GM18511 (cell line): ENCODE results near the gene PLET1.

Source experiments
- ATAC-seq: cut with Tn5 transposase; IDR thresholded peaks from one replicate; pipeline ENCODE4 v1.9.1; 2021; ENCODE audit warnings: mild to moderate bottlenecking, moderate library complexity; ENCODE audit not compliant: unreplicated experiment

PLET1 gene

GRCh38 chr11:112260490-112260889 lies at the start of gene PLET1:
Gene PLET1, minus strand, starts transcription at chr11:112260860. Its CDS starts 271 bp downstream, at chr11:112260589.
- ATAC-seq: no peak

GRCh38 chr11:112310419-112310818 lies 49.8 kb upstream of the PLET1 start:
- no peak for ATAC-seq

DNA sequence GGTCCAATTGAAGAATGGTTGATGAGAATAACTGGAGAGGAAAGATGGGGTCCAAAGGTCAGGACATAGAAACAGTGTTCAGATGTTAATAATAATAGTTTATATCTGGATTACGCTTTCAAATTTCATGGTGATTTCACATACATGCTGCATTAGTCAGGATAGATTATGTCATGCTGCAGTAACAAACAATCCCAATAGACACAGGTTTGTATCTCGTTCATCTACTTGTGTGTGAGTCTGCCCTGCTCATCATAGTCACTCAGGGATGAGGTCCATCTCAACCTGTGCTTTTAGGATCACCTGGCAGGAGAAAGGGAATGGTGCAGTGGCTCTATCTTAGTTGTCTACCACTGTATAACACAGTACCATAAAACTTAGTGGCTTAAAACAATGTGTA lies 48.0 kb upstream of the PLET1 start:
- no peak for ATAC-seq

GRCh38 chr11:112307616-112308015 lies 47.0 kb upstream of the PLET1 start:
- ATAC-seq: no peak

GRCh38 chr11:112306230-112306629 lies 45.6 kb upstream of the PLET1 start:
- ATAC-seq: no peak

GRCh38 chr11:112304914-112305313 lies 44.3 kb upstream of the PLET1 start:
- ATAC-seq: no peak

- ATAC-seq: no peak
Observed at GRCh38 chr11:112303616-112304015, 43.0 kb upstream of the PLET1 start.

- no peak for ATAC-seq
Observed at GRCh38 chr11:112302226-112302868, 41.7 kb upstream of the PLET1 start.

DNA sequence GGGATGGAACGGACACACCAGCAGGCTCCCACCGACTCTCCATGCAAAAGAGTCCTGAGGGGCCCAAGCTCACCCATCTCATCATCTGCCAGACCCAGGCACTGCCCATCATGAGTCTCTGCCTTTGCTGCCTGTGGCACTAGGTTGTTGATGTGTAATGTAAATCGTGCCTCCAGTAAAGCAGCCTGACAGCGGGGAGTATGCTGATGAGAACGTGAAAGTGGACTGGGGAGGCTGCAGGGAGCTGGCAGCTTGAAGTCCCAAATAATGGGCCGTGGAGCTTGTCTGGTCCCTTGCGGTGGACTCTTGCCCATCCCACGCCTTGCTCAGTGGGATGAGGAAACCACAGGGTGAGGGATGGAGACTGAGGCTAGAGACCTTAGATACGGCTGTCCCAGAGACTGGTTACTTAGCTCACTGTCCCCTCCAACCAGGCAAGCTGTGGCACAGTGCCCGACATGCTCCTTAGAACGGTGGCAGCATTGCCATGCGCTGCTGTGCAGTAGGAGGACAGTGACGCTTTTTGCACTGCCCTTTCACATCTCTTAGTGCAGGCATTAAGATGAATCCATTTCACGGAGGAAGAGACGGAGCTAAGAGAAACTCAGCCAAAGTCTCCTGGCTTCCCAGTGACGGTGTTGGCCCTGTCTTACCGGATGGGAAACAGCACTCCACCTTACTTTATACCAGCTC lies 39.6 kb upstream of the PLET1 start:
- ATAC-seq: no peak

DNA sequence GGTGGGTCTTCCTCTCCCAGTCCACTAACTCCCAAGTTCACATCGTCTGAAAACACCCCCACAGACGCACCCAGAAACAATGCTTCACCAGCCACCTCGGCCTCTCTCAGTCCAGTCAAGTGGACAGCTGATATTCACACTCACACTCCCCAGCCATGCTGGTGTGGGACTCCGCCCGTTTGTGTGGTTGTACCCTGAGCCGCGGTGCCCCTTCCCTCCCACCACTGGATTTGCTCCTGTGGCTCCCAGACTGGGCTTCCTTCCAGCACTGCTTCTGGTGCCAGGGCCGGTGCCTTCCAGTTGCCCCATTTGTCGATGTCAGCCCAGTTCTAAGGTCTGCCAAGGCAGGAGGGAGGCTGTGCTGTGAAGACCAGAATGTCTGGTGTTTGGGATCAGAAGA lies 37.9 kb upstream of the PLET1 start:
- ATAC-seq: no peak

DNA sequence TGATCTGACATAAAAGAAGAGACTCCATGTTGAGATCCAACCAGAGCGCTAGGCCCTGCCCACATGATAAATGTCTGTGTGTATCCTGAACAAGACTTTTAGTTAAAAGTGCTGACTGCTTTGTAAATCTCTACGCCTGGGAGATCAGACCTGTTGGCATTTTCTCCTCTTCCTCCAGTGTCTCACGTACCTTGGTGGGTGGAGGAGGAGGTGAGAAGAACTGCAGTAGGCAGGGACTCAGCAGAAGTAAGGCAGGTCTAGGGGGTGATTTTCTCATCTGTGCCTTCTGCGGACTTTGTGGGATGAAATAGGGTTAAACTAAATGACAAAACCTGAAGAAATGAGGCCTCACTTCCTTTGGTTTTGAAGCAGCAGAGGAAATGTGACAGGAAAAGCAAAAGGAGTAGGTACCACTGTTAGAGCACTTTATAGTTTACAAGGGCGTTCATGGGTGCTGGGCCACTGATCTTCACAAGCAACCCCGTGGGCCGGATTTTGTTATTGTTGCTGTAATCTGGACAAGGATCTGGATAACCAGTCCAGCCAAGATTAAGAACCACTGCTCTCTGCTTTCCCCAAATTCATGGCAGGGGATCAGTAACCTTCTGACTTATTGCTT lies 36.7 kb upstream of the PLET1 start:
- ATAC-seq: no peak

DNA sequence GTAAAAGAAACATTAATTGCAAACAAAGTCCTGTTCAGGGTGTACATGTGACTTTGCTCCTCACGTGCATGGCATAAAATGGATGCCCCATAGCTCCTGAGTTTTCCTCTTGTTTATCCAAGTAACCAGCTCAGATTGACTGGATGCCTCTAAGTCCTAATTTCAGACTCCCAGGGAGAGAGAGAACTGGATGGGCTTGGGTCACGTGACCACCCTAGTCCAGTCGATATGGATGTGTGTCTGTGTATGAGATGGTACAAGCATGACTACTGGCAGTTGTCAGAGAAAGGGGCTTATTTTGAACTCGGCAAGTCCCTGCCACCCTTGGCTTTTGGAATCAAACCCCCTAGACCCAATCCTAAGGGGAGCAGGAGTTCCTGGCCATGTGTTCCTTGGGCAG lies 35.4 kb upstream of the PLET1 start:
- no peak for ATAC-seq

- ATAC-seq: no peak
Observed at GRCh38 chr11:112294688-112295340, 34.2 kb upstream of the PLET1 start.

DNA sequence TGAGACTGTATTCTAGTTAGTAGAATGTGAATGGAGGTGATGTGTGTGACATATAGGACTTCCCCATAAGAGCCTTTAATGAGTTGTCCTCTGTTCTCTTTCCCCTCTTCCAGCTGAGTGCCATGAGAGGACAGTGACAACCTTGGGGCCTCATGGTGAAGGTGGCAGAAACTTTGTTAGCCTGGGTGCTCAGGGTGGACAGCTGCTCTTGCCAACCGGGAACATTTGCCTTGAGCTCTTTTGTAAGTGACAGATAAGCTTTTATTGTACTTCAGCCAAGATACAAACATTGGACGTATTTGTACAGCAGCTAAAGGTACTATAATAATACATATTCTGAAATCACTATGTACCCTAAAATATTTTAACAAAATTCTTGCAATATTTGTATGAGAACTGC lies 33.0 kb upstream of the PLET1 start:
- no peak for ATAC-seq

GRCh38 chr11:112292785-112293407 lies 32.2 kb upstream of the PLET1 start:
- no peak for ATAC-seq

DNA sequence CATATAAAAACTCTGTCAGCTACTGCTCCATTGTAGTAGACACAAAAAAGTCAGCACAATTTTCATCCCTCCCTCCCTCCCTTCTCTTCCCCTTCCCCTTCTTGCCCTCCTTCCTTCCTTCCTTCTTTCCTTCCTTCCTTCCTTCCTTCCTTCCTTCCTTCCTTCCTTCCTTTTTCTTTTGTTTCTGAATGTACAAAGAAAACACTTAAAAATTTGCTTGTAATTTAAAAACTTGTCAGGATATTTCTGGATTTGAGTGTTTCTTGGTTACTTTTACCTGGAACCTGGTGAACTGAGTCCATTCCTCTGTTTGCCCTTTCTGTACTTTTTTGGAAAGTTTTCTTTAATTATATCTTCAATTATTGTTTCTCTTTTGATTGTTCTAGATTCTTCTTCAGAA lies 31.5 kb upstream of the PLET1 start:
- ATAC-seq: no peak

DNA sequence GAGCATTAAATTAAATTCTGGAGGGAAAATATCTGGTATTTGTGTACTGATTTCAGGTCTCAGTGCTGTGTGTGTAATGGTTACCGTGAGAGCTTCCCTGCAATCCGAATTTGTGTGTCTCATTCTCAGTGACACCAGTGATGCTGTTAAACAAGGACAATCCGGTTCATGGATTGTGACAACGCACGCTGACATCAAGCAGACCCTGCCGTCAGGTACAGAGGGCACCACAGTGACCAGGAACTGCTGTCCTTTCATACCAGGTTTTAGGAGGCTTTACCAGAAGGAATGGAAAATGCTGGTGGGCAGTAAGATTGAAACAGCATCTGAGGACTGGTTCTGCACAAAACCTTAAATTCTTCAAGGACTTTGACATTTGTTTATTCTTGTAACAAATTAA lies 30.5 kb upstream of the PLET1 start:
- no peak for ATAC-seq

DNA sequence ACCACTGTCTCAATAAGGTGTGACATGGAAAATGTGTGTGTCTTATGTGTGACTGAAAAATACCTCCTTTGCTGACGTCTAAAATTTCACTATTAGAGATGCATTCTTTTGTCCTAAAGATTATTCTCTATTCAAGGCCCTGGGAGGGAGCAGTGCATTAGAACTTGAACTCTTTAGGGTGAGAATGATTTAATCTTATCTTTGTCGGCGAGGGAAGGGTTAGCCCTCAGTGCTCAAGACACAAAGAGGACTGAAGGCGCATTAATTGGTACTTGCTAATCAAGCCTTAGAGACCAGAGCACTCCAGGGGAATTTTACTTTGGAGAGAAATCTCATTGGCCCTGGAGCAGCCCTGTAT lies 29.8 kb upstream of the PLET1 start:
- ATAC-seq: no peak

DNA sequence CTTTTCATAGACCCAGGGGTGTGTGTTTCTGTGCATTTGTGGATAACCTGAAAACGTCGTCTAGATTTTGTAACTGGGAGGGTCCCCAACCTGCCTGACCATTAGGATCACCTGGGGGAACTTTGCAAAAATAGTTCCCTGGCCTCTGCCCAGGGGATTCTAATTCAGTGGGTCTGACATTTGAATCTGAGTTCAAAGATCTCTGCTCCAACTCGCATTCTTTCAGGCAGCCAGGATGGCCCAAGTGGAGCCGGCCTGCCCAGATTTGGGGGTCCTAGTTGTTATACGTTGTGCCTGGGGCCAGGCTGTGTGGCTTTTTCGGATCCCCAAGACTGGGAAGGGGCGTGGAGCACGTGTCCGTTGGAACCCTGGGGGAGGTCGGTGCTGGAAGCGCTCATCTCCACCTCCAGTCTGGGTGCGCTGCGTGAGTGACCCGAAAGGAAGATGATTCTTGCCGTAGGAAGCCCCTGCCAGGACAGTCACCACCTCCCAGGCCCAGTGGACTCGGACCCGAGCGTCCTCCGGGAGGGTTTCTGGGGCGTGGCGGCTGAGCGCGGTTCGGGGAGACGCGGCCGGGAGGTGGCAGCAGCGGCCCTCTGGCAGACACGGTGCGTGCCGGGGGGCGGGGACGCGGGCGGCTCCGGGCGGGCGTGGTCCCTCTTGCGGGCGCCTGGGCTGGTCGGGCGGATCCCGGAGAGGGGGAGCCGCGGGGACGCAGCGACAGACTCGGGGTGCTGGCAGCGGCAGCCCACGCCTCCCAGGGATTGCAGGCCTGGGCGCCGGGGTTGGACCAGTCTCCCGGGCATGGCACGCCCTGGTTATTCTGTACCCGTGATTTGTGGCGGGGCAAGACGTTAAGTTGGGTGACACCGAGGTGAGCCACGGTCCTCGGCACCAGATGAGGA lies 29.2 kb upstream of the PLET1 start:
- peak; percentile 91 for ATAC-seq

- ATAC-seq: no peak
Observed at GRCh38 chr11:112288021-112288420, 27.4 kb upstream of the PLET1 start.
